CD14-positive monocyte (primary cell): ENCODE data around the gene RAB28. TPM values are rescaled to one million over a fixed set of nuclear protein-coding genes. Genes with fewer than 3 reads are reported as not detected.

Experiments used
- DNase-seq, 3 donors: peaks; one replicate each; pipeline ENCODE4 v3.0.0-alpha.2; 2011 to 2022
- H2AFZ ChIP-seq: 2 replicates; pipeline ENCODE4 v1.6.0; 2012; ENCODE audit warnings: mild to moderate bottlenecking, low read depth, low read length, inconsistent platforms; ENCODE audit not compliant: insufficient read depth, poor library complexity, severe bottlenecking
- H3K27ac ChIP-seq, 2 donors: 1 replicate in 1 of 2; 2 replicates in 1 of 2; pipeline ENCODE4 v1.5.1; 2012 to 2013; ENCODE audit warnings: low read length in 2 of 2, control low read depth in 1 of 2, inconsistent platforms in 1 of 2, low read depth in 1 of 2, mild to moderate bottlenecking in 1 of 2
- H3K27me3 ChIP-seq, 2 donors: one replicate each; pipeline versions ENCODE4 v1.6.0 to v1.6.1; 2011 to 2013; ENCODE audit warnings: low read length in 2 of 2; ENCODE audit not compliant: control insufficient read depth in 2 of 2, insufficient read depth in 2 of 2
- H3K36me3 ChIP-seq, 2 donors: replicated peaks in 1 of 2; 1 replicate in 1 of 2; 2 replicates in 1 of 2; pipeline versions ENCODE4 v1.5.1 to v1.6.1; 2012 to 2013; ENCODE audit warnings: low read length in 2 of 2, control low read depth in 1 of 2, inconsistent platforms in 1 of 2, mild to moderate bottlenecking in 1 of 2; ENCODE audit not compliant: insufficient read depth in 2 of 2, control insufficient read depth in 1 of 2
- H3K4me1 ChIP-seq, 2 donors: 1 replicate in 1 of 2; 2 replicates in 1 of 2; pipeline versions ENCODE4 v1.5.1 to v1.6.1; 2012 to 2013; ENCODE audit warnings: low read length in 2 of 2, control low read depth in 1 of 2, inconsistent platforms in 1 of 2, mild to moderate bottlenecking in 1 of 2, moderate library complexity in 1 of 2; ENCODE audit not compliant: insufficient read depth in 2 of 2, control insufficient read depth in 1 of 2
- H3K4me2 ChIP-seq: replicated peaks from 2 replicates; pipeline ENCODE3; 2012; ENCODE audit warnings: low read length, moderate library complexity, mild to moderate bottlenecking; ENCODE audit not compliant: poor library complexity, severe bottlenecking; ENCODE audit errors: extremely low read depth
- H3K4me3 ChIP-seq, 3 experiments: fragments of 200-600 bp in 1 of 3; sonication (generic) in 1 of 3; replicated peaks in 1 of 3; 1 replicate in 2 of 3; 2 replicates in 1 of 3; pipeline ENCODE4 v1.5.1; 2011 to 2013; ENCODE audit warnings: low read length in 3 of 3, mild to moderate bottlenecking in 3 of 3, control low read depth in 2 of 3, low read depth in 2 of 3, inconsistent platforms in 1 of 3, moderate library complexity in 1 of 3
- H3K79me2 ChIP-seq: 2 replicates; pipeline ENCODE4 v1.6.0; 2012; ENCODE audit warnings: mild to moderate bottlenecking, control low read depth, inconsistent platforms, low read length, moderate library complexity; ENCODE audit not compliant: insufficient read depth
- H3K9ac ChIP-seq: 2 replicates; pipeline ENCODE4 v1.6.0; 2017; ENCODE audit warnings: low read length, mild to moderate bottlenecking; ENCODE audit not compliant: insufficient read depth, poor library complexity, severe bottlenecking
- H3K9me3 ChIP-seq, 2 donors: replicated peaks in 1 of 2; 1 replicate in 1 of 2; 2 replicates in 1 of 2; pipeline versions ENCODE4 v1.5.1 to v1.6.1; 2012 to 2013; ENCODE audit warnings: low read length in 2 of 2, control low read depth in 1 of 2; ENCODE audit not compliant: control insufficient read depth in 1 of 2, insufficient read depth in 1 of 2
- H4K20me1 ChIP-seq: 2 replicates; pipeline ENCODE4 v1.6.0; 2012; ENCODE audit warnings: mild to moderate bottlenecking, low read length, control low read depth, moderate library complexity; ENCODE audit not compliant: insufficient read depth
- H3K27ac Mint-ChIP-seq, 7 donors: one replicate each; pipeline ENCODE4 v1.8.0; 2020; ENCODE audit warnings: mild to moderate bottlenecking in 7 of 7, mixed read lengths in 7 of 7, moderate library complexity in 6 of 7, inconsistent platforms in 2 of 7
- H3K27me3 Mint-ChIP-seq, 3 donors: one replicate each; pipeline ENCODE4 v1.8.0; 2021 to 2022; ENCODE audit warnings: low read depth in 3 of 3, mild to moderate bottlenecking in 3 of 3, mixed read lengths in 3 of 3, moderate library complexity in 3 of 3, inconsistent platforms in 1 of 3
- H3K36me3 Mint-ChIP-seq, 2 donors: one replicate each; pipeline ENCODE4 v1.8.0; 2020; ENCODE audit warnings: mixed read lengths in 2 of 2, inconsistent platforms in 1 of 2, mild to moderate bottlenecking in 1 of 2
- H3K4me1 Mint-ChIP-seq: one replicate; pipeline ENCODE4 v1.8.0; 2020; ENCODE audit warnings: mild to moderate bottlenecking, mixed read lengths
- H3K4me3 Mint-ChIP-seq, 2 donors: one replicate each; pipeline ENCODE4 v1.8.0; 2020; ENCODE audit warnings: mild to moderate bottlenecking in 2 of 2, mixed read lengths in 2 of 2, moderate library complexity in 1 of 2
- H3K9me3 Mint-ChIP-seq, 7 donors: one replicate each; pipeline ENCODE4 v1.8.0; 2020 to 2022; ENCODE audit warnings: mixed read lengths in 7 of 7, mild to moderate bottlenecking in 6 of 7, moderate library complexity in 6 of 7, inconsistent platforms in 2 of 7
- WGBS: methylation state at CpG from one replicate; pipeline ENCODE4 v1.1.5; 2013; ENCODE audit warnings: missing lambda C conversion rate; ENCODE audit not compliant: insufficient coverage; 5-methylcytosine and 5-hydroxymethylcytosine counted together
- intact Hi-C, 2 donors: fragments of 100-400 bp; cut with micrococcal nuclease; formaldehyde crosslinking; loops; one replicate each; pipeline versions ENCODE4 v1.15.0 to v1.15.1; 2023
- polyA plus RNA-seq, 3 donors: library from polyadenylated mRNA; depleted of rRNA in 1 of 3; unstranded in 2 of 3; stranded (reverse) in 1 of 3; fragments of 300-500 nt in 2 of 3; fragments of >200 nt in 1 of 3; fragmentation: Illumina TruSeq in 2 of 3; gene quantifications; 1 replicate in 2 of 3; 2 replicates in 1 of 3; pipeline ENCODE4 v1.2.3, GENCODE V29; 2012 to 2021
- TF ChIP-seq, protein P1 (sequence below): fragments of 200-600 bp; IDR thresholded peaks from one replicate; pipeline ENCODE4 v1.8.0; 2022; ENCODE audit warnings: antibody characterized with exemption, mild to moderate bottlenecking

The RAB28 gene
- polyA plus RNA-seq, 3 donors: 7.6 to 18.0 (median 17.8) TPM

DNA sequence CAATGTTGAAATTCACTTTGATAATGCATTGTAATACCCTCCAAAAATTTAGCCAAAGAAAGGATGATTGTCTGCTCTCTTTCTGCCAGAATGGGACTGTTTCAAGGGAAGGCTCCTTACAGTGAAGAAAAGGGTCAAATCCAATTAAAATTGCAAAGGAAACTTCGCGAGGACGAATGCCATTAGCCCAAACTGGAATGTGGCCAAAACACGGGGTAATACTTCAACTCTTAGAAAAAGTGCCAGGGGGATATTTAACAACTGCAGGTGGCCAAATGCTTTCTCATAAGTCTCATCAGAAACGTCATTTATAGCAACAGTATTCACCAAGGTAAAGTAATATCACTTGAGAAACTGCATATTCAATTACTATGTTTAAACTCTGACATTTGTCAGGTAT lies 31.1 kb upstream of the RAB28 start:
- Mint-ChIP-seq H3K4me3 (peak overlapping the region in 1 of 2 donors; percentile 67), H3K27me3 (peaks cover 44 to 67% (median 52%) of the 10 kb centered on the region in 3 donors), H3K27ac (no peak overlapping the region), H3K36me3 (no peaks in the 10 kb centered on the region), H3K9me3 (peaks cover 0 to 1% (median 0%) of the 10 kb centered on the region in 7 donors), H3K4me1 (no peaks in the 10 kb centered on the region)
- no peak for DNase-seq
- no peaks in the 10 kb centered on the region for H3K36me3 ChIP-seq
- no peak overlapping the region for H2AFZ ChIP-seq
- H3K79me2 ChIP-seq: no peaks in the 10 kb centered on the region
- H3K27ac ChIP-seq: no peak overlapping the region
- peaks cover 73 to 91% of the 10 kb centered on the region in 2 donors for H3K27me3 ChIP-seq
- no peak overlapping the region for H3K9ac ChIP-seq
- H3K4me2 ChIP-seq: no peak overlapping the region
- no peaks in the 10 kb centered on the region for H4K20me1 ChIP-seq
- intact Hi-C loops: no loop called here
- WGBS: 56% methylated on average over 4 of the region's 5 CpGs
- TF ChIP-seq, protein P1, sequence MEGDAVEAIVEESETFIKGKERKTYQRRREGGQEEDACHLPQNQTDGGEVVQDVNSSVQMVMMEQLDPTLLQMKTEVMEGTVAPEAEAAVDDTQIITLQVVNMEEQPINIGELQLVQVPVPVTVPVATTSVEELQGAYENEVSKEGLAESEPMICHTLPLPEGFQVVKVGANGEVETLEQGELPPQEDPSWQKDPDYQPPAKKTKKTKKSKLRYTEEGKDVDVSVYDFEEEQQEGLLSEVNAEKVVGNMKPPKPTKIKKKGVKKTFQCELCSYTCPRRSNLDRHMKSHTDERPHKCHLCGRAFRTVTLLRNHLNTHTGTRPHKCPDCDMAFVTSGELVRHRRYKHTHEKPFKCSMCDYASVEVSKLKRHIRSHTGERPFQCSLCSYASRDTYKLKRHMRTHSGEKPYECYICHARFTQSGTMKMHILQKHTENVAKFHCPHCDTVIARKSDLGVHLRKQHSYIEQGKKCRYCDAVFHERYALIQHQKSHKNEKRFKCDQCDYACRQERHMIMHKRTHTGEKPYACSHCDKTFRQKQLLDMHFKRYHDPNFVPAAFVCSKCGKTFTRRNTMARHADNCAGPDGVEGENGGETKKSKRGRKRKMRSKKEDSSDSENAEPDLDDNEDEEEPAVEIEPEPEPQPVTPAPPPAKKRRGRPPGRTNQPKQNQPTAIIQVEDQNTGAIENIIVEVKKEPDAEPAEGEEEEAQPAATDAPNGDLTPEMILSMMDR: no peak
- no peaks in the 10 kb centered on the region for H3K9me3 ChIP-seq
- H3K4me1 ChIP-seq: no peaks in the 10 kb centered on the region
- H3K4me3 ChIP-seq: no peak overlapping the region

DNA sequence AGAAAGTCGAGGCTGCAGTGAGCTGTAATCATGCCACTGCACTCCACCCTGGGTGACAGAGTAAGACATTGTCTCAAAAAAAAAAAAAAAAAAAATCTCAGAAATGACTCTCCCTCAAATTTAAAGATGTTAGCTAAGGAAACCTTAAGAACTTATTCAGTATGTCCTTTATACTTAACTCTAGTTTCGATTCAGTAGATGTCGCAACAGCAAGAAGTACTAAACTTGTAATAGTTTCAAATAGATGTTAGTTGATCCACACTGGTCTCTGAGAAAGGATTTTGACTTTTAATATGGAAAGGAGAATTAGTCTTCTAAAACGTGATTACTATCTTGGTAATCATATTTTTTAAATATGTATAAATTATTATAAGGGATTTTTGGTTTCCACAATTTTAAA lies 30.6 kb upstream of the RAB28 start:
- Mint-ChIP-seq H3K4me3 (no peak overlapping the region), H3K36me3 (no peaks in the 10 kb centered on the region), H3K4me1 (no peaks in the 10 kb centered on the region), H3K27ac (no peak overlapping the region), H3K9me3 (peaks cover 0 to 1% (median 0%) of the 10 kb centered on the region in 7 donors), H3K27me3 (peaks cover 41 to 66% (median 52%) of the 10 kb centered on the region in 3 donors)
- WGBS: no CpG with 5 or more reads among the region's 4 CpGs
- TF ChIP-seq, protein P1: no peak
- Histone ChIP-seq H3K4me3 (no peak overlapping the region), H2AFZ (no peak overlapping the region), H3K27me3 (peaks cover 69 to 88% of the 10 kb centered on the region in 2 donors), H4K20me1 (no peaks in the 10 kb centered on the region), H3K27ac (no peak overlapping the region), H3K36me3 (no peaks in the 10 kb centered on the region), H3K79me2 (no peaks in the 10 kb centered on the region), H3K9me3 (no peaks in the 10 kb centered on the region), H3K4me1 (no peaks in the 10 kb centered on the region), H3K4me2 (no peak overlapping the region), H3K9ac (no peak overlapping the region)
- DNase-seq: no peak
- intact Hi-C loops: no loop called here
